ENCODE results near the gene KIAA1217. TPM values are rescaled to one million over a fixed set of nuclear protein-coding genes. Genes with fewer than 3 reads are reported as not detected.

Gene KIAA1217
- total RNA-seq, 1 experiment from 2014 or later, result 18.6 TPM

DNA sequence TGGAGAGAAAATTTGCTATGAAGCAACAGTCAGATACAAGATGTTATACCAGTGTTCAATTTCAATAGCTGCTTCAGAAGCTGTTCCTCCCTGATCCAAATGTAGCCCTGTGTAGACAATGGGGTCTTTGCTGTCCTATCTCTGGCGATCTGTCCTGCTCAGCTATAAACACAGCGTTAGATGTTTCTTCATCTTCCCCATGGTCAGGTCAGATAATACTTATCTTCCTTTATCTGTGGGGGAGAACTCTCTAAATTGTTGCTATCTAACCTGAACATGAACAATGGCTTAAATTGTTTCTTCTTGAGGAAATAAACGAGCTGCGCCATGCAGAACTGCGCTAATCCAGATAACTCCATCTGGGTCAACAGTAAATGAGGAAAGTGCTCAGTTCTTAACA lies 15.6 kb upstream of the KIAA1217 start:
- no peak overlapping the region for H4K91ac ChIP-seq (ENCODE audit: insufficient read length, low read depth, low read length)
- no peak overlapping the region for H3K9ac ChIP-seq (ENCODE audit: extremely low read depth, insufficient read length, low read length)
- no peaks in the 10 kb centered on the region for H3K23me2 ChIP-seq (ENCODE audit: insufficient read length, low read depth, low read length, poor library complexity, severe bottlenecking)
- H3K27me3 ChIP-seq (ENCODE audit: insufficient read depth, low read length), result no peaks in the 10 kb centered on the region
- no peak overlapping the region for H2BK15ac ChIP-seq (ENCODE audit: low read depth, low read length)
- H4K20me1 ChIP-seq (ENCODE audit: control insufficient read depth, insufficient read depth, insufficient read length), result no peaks in the 10 kb centered on the region
- no peak overlapping the region for H4K8ac ChIP-seq (replicated peaks; ENCODE audit: insufficient read length, low read depth, low read length)
- H4K5ac ChIP-seq (ENCODE audit: insufficient read length, low read depth, low read length), result no peak overlapping the region
- H2BK120ac ChIP-seq (ENCODE audit: low read depth, low read length, poor library complexity, severe bottlenecking), result no peak overlapping the region
- no peak overlapping the region for H2AFZ ChIP-seq (ENCODE audit: low read length)
- H3K9me3 ChIP-seq (ENCODE audit: control insufficient read depth, low read depth, low read length), result no peaks in the 10 kb centered on the region
- WGBS (ENCODE audit: extremely low coverage, insufficient read length, low lambda C conversion rate), result no CpG with 5 or more reads among the region's 5 CpGs
- no peaks in the 10 kb centered on the region for H3K79me1 ChIP-seq (ENCODE audit: insufficient read depth, low read depth, low read length, poor library complexity, severe bottlenecking)
- H3T11ph ChIP-seq (ENCODE audit: low read length), result no peak overlapping the region
- H3K18ac ChIP-seq (ENCODE audit: insufficient read length, low read depth, low read length), result no peak overlapping the region
- H3K4me2 ChIP-seq (ENCODE audit: insufficient read depth, insufficient read length, low read length), result no peak overlapping the region
- H3K27me3 Mint-ChIP-seq (ENCODE audit: low read depth), result no peaks in the 10 kb centered on the region
- H3K9me3 Mint-ChIP-seq, result no peaks in the 10 kb centered on the region; a peak in 1 of 5 replicates
- H3K36me3 Mint-ChIP-seq (ENCODE audit: insufficient read depth in 1 of 3, low read depth in 3 of 3), result 0 out of 7 replicates have a peak, but pooled peaks cover 0 to 1% (median 0%) of the 10 kb centered on the region in 3 experiments
- no peak for DNase-seq
- H2AK5ac ChIP-seq (ENCODE audit: insufficient read length, low read length), result no peak overlapping the region
- no peak overlapping the region for H2BK20ac ChIP-seq (ENCODE audit: low read depth, low read length, poor library complexity, severe bottlenecking)
- no peak overlapping the region for H2BK5ac ChIP-seq (ENCODE audit: insufficient read length, low read length)
- no peak overlapping the region for H2BK12ac ChIP-seq (ENCODE audit: insufficient read length, low read depth, low read length)
- H3K56ac ChIP-seq (ENCODE audit: insufficient read length, low read depth, low read length), result no peak overlapping the region
- H3K4me3 Mint-ChIP-seq, result no peak overlapping the region
- no peaks in the 10 kb centered on the region for H3K79me2 ChIP-seq (ENCODE audit: insufficient read depth, low read length)
- TF ChIP-seq, protein P1, sequence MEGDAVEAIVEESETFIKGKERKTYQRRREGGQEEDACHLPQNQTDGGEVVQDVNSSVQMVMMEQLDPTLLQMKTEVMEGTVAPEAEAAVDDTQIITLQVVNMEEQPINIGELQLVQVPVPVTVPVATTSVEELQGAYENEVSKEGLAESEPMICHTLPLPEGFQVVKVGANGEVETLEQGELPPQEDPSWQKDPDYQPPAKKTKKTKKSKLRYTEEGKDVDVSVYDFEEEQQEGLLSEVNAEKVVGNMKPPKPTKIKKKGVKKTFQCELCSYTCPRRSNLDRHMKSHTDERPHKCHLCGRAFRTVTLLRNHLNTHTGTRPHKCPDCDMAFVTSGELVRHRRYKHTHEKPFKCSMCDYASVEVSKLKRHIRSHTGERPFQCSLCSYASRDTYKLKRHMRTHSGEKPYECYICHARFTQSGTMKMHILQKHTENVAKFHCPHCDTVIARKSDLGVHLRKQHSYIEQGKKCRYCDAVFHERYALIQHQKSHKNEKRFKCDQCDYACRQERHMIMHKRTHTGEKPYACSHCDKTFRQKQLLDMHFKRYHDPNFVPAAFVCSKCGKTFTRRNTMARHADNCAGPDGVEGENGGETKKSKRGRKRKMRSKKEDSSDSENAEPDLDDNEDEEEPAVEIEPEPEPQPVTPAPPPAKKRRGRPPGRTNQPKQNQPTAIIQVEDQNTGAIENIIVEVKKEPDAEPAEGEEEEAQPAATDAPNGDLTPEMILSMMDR (conservative IDR thresholded peaks at IDR 0.05), result no peak
- H3K4me1 ChIP-seq (ENCODE audit: insufficient read depth, low read length), result no peaks in the 10 kb centered on the region
- H3K27ac Mint-ChIP-seq, result no peak overlapping the region
- H3K14ac ChIP-seq (ENCODE audit: insufficient read depth, low read length), result no peak overlapping the region
- no peak overlapping the region for H3K4ac ChIP-seq (ENCODE audit: low read depth, low read length)
- no peak overlapping the region for H3K23ac ChIP-seq (ENCODE audit: insufficient read length, low read depth, low read length)
- no peaks in the 10 kb centered on the region; a peak in 1 of 4 replicates for H3K4me1 Mint-ChIP-seq
- H3K27ac ChIP-seq (ENCODE audit: insufficient read length, low read depth, low read length), result no peak overlapping the region

Data from H9 (cell line).